Kidney capillary endothelial cell (primary cell): ENCODE results near the gene ZNF177.
A peak's percentile ranks its signal among the peaks of the same experiment; 100 is the strongest.

Source experiments
- DNase-seq: peaks from one replicate; pipeline ENCODE4 v3.0.0-alpha.2; 2018; ENCODE audit warnings: low spot score

ZNF177 gene

DNA sequence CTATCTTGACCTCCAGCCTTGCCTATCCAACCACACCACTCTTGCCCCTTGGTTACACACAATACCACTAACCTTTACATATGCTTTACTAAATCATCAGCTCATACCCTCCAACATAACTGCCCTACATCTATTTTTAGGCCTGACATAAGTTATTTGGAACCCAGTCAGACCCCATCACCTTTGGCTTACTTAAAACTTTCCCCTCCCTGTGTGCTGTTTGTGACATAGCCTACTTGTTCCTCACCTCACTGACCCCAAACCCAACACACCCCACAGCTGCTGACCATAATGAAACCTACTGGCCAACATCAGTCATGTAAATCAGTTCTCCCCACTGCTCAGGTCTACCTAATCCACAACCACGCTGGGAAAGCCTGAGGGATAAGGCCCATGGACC lies 67.6 kb downstream of the ZNF177 start:
- no peak for DNase-seq

DNA sequence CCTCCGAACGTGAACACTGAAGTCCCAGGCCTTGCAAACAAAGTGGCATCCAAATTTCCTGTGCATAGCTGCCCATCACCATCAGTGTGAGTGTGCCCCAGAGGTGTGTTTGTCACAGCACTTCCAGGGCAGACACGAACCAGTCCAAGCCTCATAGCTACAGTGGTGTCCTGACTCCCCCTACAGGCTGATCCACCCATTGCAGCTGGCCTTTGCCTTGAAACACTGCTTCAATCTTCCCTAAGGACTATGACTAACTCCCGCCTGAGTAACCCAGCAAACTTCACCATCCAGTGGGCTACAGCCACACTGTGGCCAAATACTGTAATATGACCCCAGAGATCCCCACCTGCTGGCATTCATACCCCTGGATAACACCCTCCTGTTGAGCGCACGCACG lies 68.7 kb downstream of the ZNF177 start:
- DNase-seq = peak; percentile 13
